ENCODE data around the gene ACOXL.

ACOXL gene

GRCh38 chr2:111157798-111158197, 425.4 kb downstream of the ACOXL start:
- Histone ChIP-seq H3K79me2 (ENCODE audit: insufficient read depth, low read length) (peaks cover 57% of the 10 kb centered on the region), H2AFZ (ENCODE audit: low read length) (no peak overlapping the region), H4K20me1 (ENCODE audit: insufficient read depth, low read length) (no peaks in the 10 kb centered on the region), H3K36me3 (ENCODE audit: insufficient read depth, low read length) (peaks cover 99% of the 10 kb centered on the region), H3K9ac (ENCODE audit: low read length) (peak overlapping the region; percentile 34; the same call in 1 of the 2 replicates), H3K27me3 (ENCODE audit: insufficient read depth, low read length) (no peaks in the 10 kb centered on the region), H3K27ac (ENCODE audit: low read depth, low read length, poor library complexity, severe bottlenecking) (peak overlapping the region; percentile 93), H3K4me2 (ENCODE audit: low read length) (peak overlapping the region; percentile 54; the same call in 1 of the 2 replicates), H3K9me2 (ENCODE audit: low read depth, low read length) (no peaks in the 10 kb centered on the region), H3K9me3 (ENCODE audit: low read length) (no peaks in the 10 kb centered on the region), H3K4me3 (ENCODE audit: low read depth, low read length, poor library complexity, severe bottlenecking) (peak overlapping the region; percentile 2), H3F3A (ENCODE audit: insufficient read depth, low read length) (peaks cover 24% of the 10 kb centered on the region; the same call in 1 of the 2 replicates), H3K4me1 (ENCODE audit: insufficient read depth, low read length, severe bottlenecking) (peaks cover 99% of the 10 kb centered on the region)
- TF ChIP-seq CTCF (IDR thresholded peaks at IDR 0.05; ENCODE audit: low read length) (peak; percentile 25; the same call in 1 of the 2 replicates), EZH2 (IDR thresholded peaks at IDR 0.05; ENCODE audit: borderline replicate concordance, low read length) (no peak)

GRCh38 chr2:111159641-111160040, 427.3 kb downstream of the ACOXL start:
- H4K20me1 ChIP-seq (ENCODE audit: insufficient read depth, low read length): no peaks in the 10 kb centered on the region
- H3K27me3 ChIP-seq (ENCODE audit: insufficient read depth, low read length): no peaks in the 10 kb centered on the region
- no peak overlapping the region for H3K9ac ChIP-seq (ENCODE audit: low read length)
- peaks cover 42% of the 10 kb centered on the region for H3K79me2 ChIP-seq (ENCODE audit: insufficient read depth, low read length)
- H3K4me3 ChIP-seq (ENCODE audit: low read depth, low read length, poor library complexity, severe bottlenecking): no peak overlapping the region
- H3F3A ChIP-seq (ENCODE audit: insufficient read depth, low read length): peaks cover 25% of the 10 kb centered on the region; the same call in 1 of the 2 replicates
- no peak overlapping the region for H3K4me2 ChIP-seq (ENCODE audit: low read length)
- H2AFZ ChIP-seq (ENCODE audit: low read length): no peak overlapping the region
- no peaks in the 10 kb centered on the region for H3K9me3 ChIP-seq (ENCODE audit: low read length)
- TF ChIP-seq EZH2 (IDR thresholded peaks at IDR 0.05; ENCODE audit: borderline replicate concordance, low read length): no peak
- no peak for TF ChIP-seq CTCF (IDR thresholded peaks at IDR 0.05; ENCODE audit: low read length)
- peak overlapping the region; percentile 93 for H3K27ac ChIP-seq (ENCODE audit: low read depth, low read length, poor library complexity, severe bottlenecking)
- H3K36me3 ChIP-seq (ENCODE audit: insufficient read depth, low read length): peaks cover 99% of the 10 kb centered on the region
- H3K9me2 ChIP-seq (ENCODE audit: low read depth, low read length): no peaks in the 10 kb centered on the region
- H3K4me1 ChIP-seq (ENCODE audit: insufficient read depth, low read length, severe bottlenecking): peaks cover 99% of the 10 kb centered on the region

GRCh38 chr2:111160758-111161157, 428.4 kb downstream of the ACOXL start:
- H3K79me2 ChIP-seq (ENCODE audit: insufficient read depth, low read length): peaks cover 36% of the 10 kb centered on the region
- H4K20me1 ChIP-seq (ENCODE audit: insufficient read depth, low read length): no peaks in the 10 kb centered on the region

More at GRCh38 chr2:111160758-111161157, 428.4 kb downstream of the ACOXL start:
- peak overlapping the region; percentile 93 for H3K27ac ChIP-seq (ENCODE audit: low read depth, low read length, poor library complexity, severe bottlenecking)
- H3K27me3 ChIP-seq (ENCODE audit: insufficient read depth, low read length): no peaks in the 10 kb centered on the region
- no peak overlapping the region for H3K4me2 ChIP-seq (ENCODE audit: low read length)
- no peaks in the 10 kb centered on the region for H3K9me2 ChIP-seq (ENCODE audit: low read depth, low read length)
- peaks cover 98% of the 10 kb centered on the region for H3K4me1 ChIP-seq (ENCODE audit: insufficient read depth, low read length, severe bottlenecking)
- H3K9ac ChIP-seq (ENCODE audit: low read length): no peak overlapping the region; the same call in 1 of the 2 replicates
- no peak for TF ChIP-seq CTCF (IDR thresholded peaks at IDR 0.05; ENCODE audit: low read length)
- TF ChIP-seq EZH2 (IDR thresholded peaks at IDR 0.05; ENCODE audit: borderline replicate concordance, low read length): no peak
- no peak overlapping the region for H3K4me3 ChIP-seq (ENCODE audit: low read depth, low read length, poor library complexity, severe bottlenecking)
- no peaks in the 10 kb centered on the region for H3K9me3 ChIP-seq (ENCODE audit: low read length)
- no peak overlapping the region for H2AFZ ChIP-seq (ENCODE audit: low read length)
- H3K36me3 ChIP-seq (ENCODE audit: insufficient read depth, low read length): peaks cover 98% of the 10 kb centered on the region
- peaks cover 21% of the 10 kb centered on the region for H3F3A ChIP-seq (ENCODE audit: insufficient read depth, low read length)
